ENCODE measurements around the gene RPL37. TPM values are rescaled to one million over a fixed set of nuclear protein-coding genes. Genes with fewer than 3 reads are reported as not detected.

Gene RPL37
- total and polyA plus RNA-seq, 9 of the 15 experiments (the other 6 are each of a cell fraction or from before 2014, with no cell fraction given): 2,342 to 7,963 (median 4,091) TPM

DNA sequence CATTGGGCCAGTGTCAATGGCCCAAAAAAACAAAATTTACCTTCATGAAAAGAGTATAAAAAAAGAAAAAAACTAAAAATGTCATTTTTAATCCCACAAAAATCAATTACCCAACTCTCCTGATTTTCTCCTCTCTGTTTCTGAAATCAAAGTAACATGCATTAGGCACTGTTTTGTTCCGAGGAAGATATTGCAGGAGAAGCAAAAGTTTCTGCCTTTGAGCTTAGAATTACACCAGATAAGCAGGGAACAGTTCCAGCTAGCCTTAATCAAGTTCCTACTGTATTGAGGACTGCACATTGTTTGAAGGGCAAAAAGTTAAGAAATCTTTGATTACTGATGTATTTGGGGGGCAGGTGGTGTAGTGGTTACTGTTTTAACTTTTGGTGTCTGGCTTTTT is 35.8 kb downstream of the RPL37 start:
- Histone ChIP-seq H2AFZ (ENCODE audit: low read depth, low read length) (peak overlapping the region; percentile 92), H3K27ac (ENCODE audit: extremely low read depth, low read depth, low read length) (peak overlapping the region; percentile 70), H3K36me3 (ENCODE audit: control insufficient read depth, insufficient read depth, low read length) (peaks cover 13% of the 10 kb centered on the region; the same call in 2 of the 3 replicates), H3K4me2 (ENCODE audit: insufficient read depth, low read length) (peak overlapping the region; percentile 84), H3K4me1 (replicated peaks in 1 of 2; ENCODE audit: control insufficient read depth in 2 of 2, insufficient read depth in 2 of 2, low read length in 2 of 2) (peaks cover 35 to 38% of the 10 kb centered on the region in 2 experiments), H3K27me3 (ENCODE audit: control insufficient read depth in 2 of 2, insufficient read depth in 2 of 2, low read length in 2 of 2) (no peaks in the 10 kb centered on the region), H3K9me3 (replicated peaks; ENCODE audit: control insufficient read depth, insufficient read depth, low read depth, low read length) (no peaks in the 10 kb centered on the region), H3K4me3 (peak overlapping the region; percentile 94), H3K9ac (ENCODE audit: insufficient read depth in 1 of 2, low read depth in 2 of 2, low read length in 2 of 2) (peak overlapping the region in 1 of 2 experiments; percentile 72; a peak in 3 of 4 replicates), H3K9me1 (ENCODE audit: control insufficient read depth, insufficient read depth, low read length) (no peaks in the 10 kb centered on the region), H4K20me1 (replicated peaks; ENCODE audit: control insufficient read depth, insufficient read depth, low read length) (peaks cover 4% of the 10 kb centered on the region), H3K79me2 (ENCODE audit: control insufficient read depth, insufficient read depth, low read length) (peaks cover 58% of the 10 kb centered on the region)
- BruUV-seq (replicated peaks): TSS peak; percentile 78
- 0% methylated on average over 1 of the region's 1 CpG for WGBS (ENCODE audit: insufficient coverage, low coverage, missing lambda C conversion rate)
- no peak for ATAC-seq
- peak; percentile 6 for FAIRE-seq
- POLR2A ChIA-PET: interaction anchor here (1.0 to 1.7 kb wide), 2 partner anchors 12 to 30 kb away, joined by 3 to 6 read pairs; no protein-coding TSS in a partner anchor
- intact Hi-C loops (cut with micrococcal nuclease): no loop called here
- DNase-seq (ENCODE audit: extremely low read depth in 1 of 4, low spot score in 3 of 4): peak in 1 of 4 experiments; percentile 48
- in situ Hi-C loops (cut with MboI): no loop called here
- CTCF ChIA-PET (ENCODE audit: low intra/inter-chr PET ratio): interaction anchor here (0.6 kb wide), 1 partner anchor 1056 kb away, joined by 3 read pairs; no protein-coding TSS in a partner anchor
- 0 out of 2 replicates have a peak, but pooled peaks have one; percentile 5 for TF ChIP-seq NFIC (IDR thresholded peaks at IDR 0.05)
- peak; percentile 2 for TF ChIP-seq TAF9B (IDR thresholded peaks at IDR 0.05; ENCODE audit: partially characterized antibody)
- TF ChIP-seq POLR2H (tag; IDR thresholded peaks at IDR 0.05; ENCODE audit: low read depth): 0 out of 2 replicates have a peak, but pooled peaks have one; percentile 42
- peak; percentile 68 for TF ChIP-seq KDM1A (IDR thresholded peaks at IDR 0.05)
- TF ChIP-seq SMARCB1 (IDR thresholded peaks at IDR 0.05; ENCODE audit: insufficient read length, low read depth): peak; percentile 90
- peak; percentile 39 to 56; a peak in 1 of 4 replicates for TF ChIP-seq HDAC1 (IDR thresholded peaks at IDR 0.05)
- TF ChIP-seq CAMTA2 (CRISPR knock-in tag; conservative IDR thresholded peaks at IDR 0.05): 0 out of 2 replicates have a peak, but pooled peaks have one; percentile 45
- peak; percentile 34; the same call in 1 of the 2 replicates for TF ChIP-seq NBN (IDR thresholded peaks at IDR 0.05; ENCODE audit: low read depth)
- 0 out of 2 replicates have a peak, but pooled peaks have one; percentile 1 for TF ChIP-seq ILF3 (IDR thresholded peaks at IDR 0.05; ENCODE audit: borderline replicate concordance)
- 0 out of 2 replicates have a peak, but pooled peaks have one; percentile 22 for TF ChIP-seq CBFA2T3 (IDR thresholded peaks at IDR 0.05)
- TF ChIP-seq HLTF (IDR thresholded peaks at IDR 0.05): peak; percentile 13; the same call in 1 of the 2 replicates
- TF ChIP-seq ARID2 (IDR thresholded peaks at IDR 0.05): 0 out of 2 replicates have a peak, but pooled peaks have one; percentile 25
- TF ChIP-seq, protein P1, sequence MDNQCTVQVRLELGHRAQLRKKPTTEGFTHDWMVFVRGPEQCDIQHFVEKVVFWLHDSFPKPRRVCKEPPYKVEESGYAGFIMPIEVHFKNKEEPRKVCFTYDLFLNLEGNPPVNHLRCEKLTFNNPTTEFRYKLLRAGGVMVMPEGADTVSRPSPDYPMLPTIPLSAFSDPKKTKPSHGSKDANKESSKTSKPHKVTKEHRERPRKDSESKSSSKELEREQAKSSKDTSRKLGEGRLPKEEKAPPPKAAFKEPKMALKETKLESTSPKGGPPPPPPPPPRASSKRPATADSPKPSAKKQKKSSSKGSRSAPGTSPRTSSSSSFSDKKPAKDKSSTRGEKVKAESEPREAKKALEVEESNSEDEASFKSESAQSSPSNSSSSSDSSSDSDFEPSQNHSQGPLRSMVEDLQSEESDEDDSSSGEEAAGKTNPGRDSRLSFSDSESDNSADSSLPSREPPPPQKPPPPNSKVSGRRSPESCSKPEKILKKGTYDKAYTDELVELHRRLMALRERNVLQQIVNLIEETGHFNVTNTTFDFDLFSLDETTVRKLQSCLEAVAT (IDR thresholded peaks at IDR 0.05): 0 out of 4 replicates have a peak, but pooled peaks have one; percentile 3 to 13
- TF ChIP-seq PML (IDR thresholded peaks at IDR 0.05; ENCODE audit: low read length): no peak
- TF ChIP-seq, protein P2, sequence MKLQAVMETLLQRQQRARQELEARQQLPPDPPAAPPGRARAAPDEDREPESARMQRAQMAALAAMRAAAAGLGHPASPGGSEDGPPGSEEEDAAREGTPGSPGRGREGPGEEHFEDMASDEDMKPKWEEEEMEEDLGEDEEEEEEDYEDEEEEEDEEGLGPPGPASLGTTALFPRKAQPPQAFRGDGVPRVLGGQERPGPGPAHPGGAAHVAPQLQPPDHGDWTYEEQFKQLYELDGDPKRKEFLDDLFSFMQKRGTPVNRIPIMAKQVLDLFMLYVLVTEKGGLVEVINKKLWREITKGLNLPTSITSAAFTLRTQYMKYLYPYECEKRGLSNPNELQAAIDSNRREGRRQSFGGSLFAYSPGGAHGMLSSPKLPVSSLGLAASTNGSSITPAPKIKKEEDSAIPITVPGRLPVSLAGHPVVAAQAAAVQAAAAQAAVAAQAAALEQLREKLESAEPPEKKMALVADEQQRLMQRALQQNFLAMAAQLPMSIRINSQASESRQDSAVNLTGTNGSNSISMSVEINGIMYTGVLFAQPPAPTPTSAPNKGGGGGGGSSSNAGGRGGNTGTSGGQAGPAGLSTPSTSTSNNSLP (IDR thresholded peaks at IDR 0.05; ENCODE audit: borderline replicate concordance, low read depth, low read length): 0 out of 2 replicates have a peak, but pooled peaks have one; percentile 19
- TF ChIP-seq, protein P3, sequence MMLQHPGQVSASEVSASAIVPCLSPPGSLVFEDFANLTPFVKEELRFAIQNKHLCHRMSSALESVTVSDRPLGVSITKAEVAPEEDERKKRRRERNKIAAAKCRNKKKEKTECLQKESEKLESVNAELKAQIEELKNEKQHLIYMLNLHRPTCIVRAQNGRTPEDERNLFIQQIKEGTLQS (IDR thresholded peaks at IDR 0.05): no peak
- TF ChIP-seq, protein P3 (CRISPR knock-in tag; conservative IDR thresholded peaks at IDR 0.05): no peak
- no peak for TF ChIP-seq ETV6 (IDR thresholded peaks at IDR 0.05; ENCODE audit: borderline replicate concordance in 1 of 2, low read depth in 2 of 2, low read length in 1 of 2)
- TF ChIP-seq ETV6 (CRISPR knock-in tag; IDR thresholded peaks at IDR 0.05; ENCODE audit: borderline replicate concordance): no peak
- TF ChIP-seq TAF15 (IDR thresholded peaks at IDR 0.05; ENCODE audit: low read depth, low read length): no peak
- no peak; the same call in 1 of the 2 replicates for TF ChIP-seq EP400 (IDR thresholded peaks at IDR 0.05)
